IMR-90 (cell line): ENCODE results near the gene STK32A.

ENCODE experiments used
- POLR2A ChIP-seq: IDR thresholded peaks from 2 replicates; pipeline ENCODE4 v1.6.1; 2012; ENCODE audit warnings: mild to moderate bottlenecking, low read depth, low read length
- TF ChIP-seq, protein P1 (sequence below): conservative IDR thresholded peaks from 2 replicates; pipeline ENCODE4 v1.5.1; 2012; ENCODE audit warnings: mild to moderate bottlenecking, low read depth, low read length, improper control_type of control experiment

DNA sequence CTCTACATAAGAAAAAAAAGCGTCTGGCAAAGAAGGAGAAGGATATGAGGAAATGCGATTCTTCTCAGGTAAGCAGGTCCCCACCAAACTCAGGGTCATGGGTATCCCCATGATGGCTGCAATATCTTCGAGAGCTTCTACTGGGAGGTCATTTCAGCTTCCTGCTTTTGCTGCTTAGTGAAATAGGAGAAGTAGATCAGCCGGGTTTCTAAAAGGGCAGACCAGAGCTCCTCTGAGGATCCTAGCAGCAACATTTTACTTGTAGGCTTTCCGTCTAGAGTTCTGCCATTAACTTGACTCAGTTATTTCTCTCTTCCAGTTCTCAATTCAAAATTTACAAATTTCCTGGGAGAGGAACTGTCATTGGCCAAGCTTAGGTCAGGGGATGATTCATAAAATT is 140.3 kb downstream of the STK32A start:
- TF ChIP-seq, protein P1, sequence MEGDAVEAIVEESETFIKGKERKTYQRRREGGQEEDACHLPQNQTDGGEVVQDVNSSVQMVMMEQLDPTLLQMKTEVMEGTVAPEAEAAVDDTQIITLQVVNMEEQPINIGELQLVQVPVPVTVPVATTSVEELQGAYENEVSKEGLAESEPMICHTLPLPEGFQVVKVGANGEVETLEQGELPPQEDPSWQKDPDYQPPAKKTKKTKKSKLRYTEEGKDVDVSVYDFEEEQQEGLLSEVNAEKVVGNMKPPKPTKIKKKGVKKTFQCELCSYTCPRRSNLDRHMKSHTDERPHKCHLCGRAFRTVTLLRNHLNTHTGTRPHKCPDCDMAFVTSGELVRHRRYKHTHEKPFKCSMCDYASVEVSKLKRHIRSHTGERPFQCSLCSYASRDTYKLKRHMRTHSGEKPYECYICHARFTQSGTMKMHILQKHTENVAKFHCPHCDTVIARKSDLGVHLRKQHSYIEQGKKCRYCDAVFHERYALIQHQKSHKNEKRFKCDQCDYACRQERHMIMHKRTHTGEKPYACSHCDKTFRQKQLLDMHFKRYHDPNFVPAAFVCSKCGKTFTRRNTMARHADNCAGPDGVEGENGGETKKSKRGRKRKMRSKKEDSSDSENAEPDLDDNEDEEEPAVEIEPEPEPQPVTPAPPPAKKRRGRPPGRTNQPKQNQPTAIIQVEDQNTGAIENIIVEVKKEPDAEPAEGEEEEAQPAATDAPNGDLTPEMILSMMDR: no peak
- TF ChIP-seq POLR2A: no peak
